Measurements from ENCODE around the gene MN1.

MN1 gene

DNA sequence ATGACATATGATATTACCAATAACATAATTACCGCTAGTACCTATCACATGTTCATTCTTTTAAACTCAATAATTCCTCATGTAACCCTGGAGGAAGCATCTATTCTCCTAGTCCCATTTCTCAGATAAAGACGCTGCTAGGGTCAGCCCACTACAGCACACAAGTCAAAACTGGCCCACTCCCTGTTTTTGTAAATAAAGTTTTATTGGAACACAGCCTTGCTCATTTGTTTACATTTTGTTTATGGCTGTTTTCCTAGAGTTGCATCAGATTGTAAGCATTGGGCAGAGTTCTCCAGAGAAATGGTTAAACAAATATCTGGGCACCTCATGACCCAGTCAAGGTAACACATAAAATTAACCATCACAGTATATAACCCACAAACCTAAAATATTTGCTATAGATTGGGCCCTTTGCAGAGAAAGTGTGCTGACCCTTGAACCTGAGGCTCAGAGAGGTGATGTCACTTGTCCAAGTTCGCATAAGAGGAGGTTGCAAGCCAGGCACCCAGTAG lies 36.8 kb downstream of the MN1 start:
- H3K9ac ChIP-seq (ENCODE audit: low read length), result no peak overlapping the region
- H3K27ac ChIP-seq (ENCODE audit: low read length), result no peak overlapping the region
- no peaks in the 10 kb centered on the region for H3K9me3 ChIP-seq (ENCODE audit: control insufficient read depth, low read depth, low read length)
- H3K4me3 ChIP-seq (ENCODE audit: low read length), result no peak overlapping the region
- H3K27me3 ChIP-seq (ENCODE audit: control insufficient read depth, insufficient read depth, low read length), result no peaks in the 10 kb centered on the region
- no peaks in the 10 kb centered on the region for H3K36me3 ChIP-seq (ENCODE audit: control insufficient read depth, low read depth, low read length)
- H3K4me1 ChIP-seq (ENCODE audit: control insufficient read depth, low read depth, low read length), result no peaks in the 10 kb centered on the region

DNA sequence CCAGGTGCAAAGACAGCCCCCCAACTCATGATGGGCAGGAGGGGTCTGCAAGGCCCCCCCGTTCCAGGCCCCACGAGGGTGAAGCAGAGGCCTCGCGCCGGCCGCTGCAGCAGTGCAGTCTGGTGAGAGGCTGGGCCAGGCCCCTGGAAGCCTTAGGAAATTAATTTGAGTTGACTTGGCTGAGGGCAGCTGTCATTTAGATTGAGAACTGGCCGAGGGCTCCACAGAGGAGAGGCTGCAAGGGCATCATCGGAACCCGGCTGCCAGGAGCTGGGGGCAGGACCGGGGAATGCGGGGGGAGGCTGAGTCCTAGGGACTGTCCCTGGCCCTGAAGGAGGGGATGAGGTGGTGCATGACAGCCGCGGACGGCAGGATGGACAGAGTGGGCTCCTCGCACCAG lies 39.9 kb downstream of the MN1 start:
- Histone ChIP-seq H3K4me3 (ENCODE audit: low read length) (no peak overlapping the region), H3K9ac (ENCODE audit: low read length) (no peak overlapping the region), H3K27me3 (ENCODE audit: control insufficient read depth, insufficient read depth, low read length) (no peaks in the 10 kb centered on the region), H3K36me3 (ENCODE audit: control insufficient read depth, low read depth, low read length) (no peaks in the 10 kb centered on the region), H3K27ac (ENCODE audit: low read length) (no peak overlapping the region), H3K4me1 (ENCODE audit: control insufficient read depth, low read depth, low read length) (no peaks in the 10 kb centered on the region), H3K9me3 (ENCODE audit: control insufficient read depth, low read depth, low read length) (no peaks in the 10 kb centered on the region)

DNA sequence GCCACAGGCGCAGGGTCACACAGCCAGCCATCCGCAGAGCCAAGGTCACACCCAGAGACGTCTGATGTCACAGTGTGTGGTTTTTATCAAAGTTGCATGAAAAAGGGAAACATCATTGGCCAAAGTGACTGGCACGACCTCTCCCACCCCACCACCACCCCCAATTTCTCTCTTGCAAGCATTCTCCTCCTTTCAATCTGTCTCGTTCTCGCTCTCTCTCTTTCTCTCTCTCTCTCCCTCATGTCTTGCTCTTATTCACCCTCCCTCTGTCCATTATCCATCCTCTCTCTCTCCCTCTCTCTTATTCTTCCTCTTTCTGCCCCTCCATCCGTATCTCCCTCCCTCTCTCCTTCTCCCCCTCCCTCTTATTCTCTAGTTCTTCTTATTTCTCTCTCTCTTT lies 40.6 kb downstream of the MN1 start:
- no peak overlapping the region for H3K27ac ChIP-seq (ENCODE audit: low read length)
- H3K4me3 ChIP-seq (ENCODE audit: low read length), result no peak overlapping the region
- H3K9ac ChIP-seq (ENCODE audit: low read length), result no peak overlapping the region
- H3K4me1 ChIP-seq (ENCODE audit: control insufficient read depth, low read depth, low read length), result no peaks in the 10 kb centered on the region
- H3K27me3 ChIP-seq (ENCODE audit: control insufficient read depth, insufficient read depth, low read length), result no peaks in the 10 kb centered on the region
- no peaks in the 10 kb centered on the region for H3K9me3 ChIP-seq (ENCODE audit: control insufficient read depth, low read depth, low read length)
- H3K36me3 ChIP-seq (ENCODE audit: control insufficient read depth, low read depth, low read length), result no peaks in the 10 kb centered on the region

DNA sequence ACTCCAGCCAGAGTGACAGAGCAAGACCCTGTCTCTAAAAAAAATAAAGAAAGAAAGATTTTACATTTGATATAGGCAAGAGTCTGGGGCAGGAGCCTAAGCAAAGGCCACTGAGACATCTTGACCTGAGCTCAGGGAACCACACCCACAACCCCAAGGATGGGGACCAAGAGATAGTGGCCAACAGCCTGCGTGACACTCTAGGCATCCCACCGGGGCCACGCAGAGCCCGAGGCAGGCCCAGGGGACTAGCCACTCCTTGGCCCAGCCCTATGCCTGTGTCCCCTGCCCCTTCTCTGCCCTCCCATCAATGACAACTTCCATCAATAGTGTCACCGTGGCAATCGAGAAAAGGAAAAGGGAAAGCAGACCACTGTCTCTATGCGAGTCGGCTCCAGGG lies 41.1 kb downstream of the MN1 start:
- H3K27ac ChIP-seq (ENCODE audit: low read length), result no peak overlapping the region
- H3K27me3 ChIP-seq (ENCODE audit: control insufficient read depth, insufficient read depth, low read length), result no peaks in the 10 kb centered on the region
- no peaks in the 10 kb centered on the region for H3K36me3 ChIP-seq (ENCODE audit: control insufficient read depth, low read depth, low read length)
- no peak overlapping the region for H3K4me3 ChIP-seq (ENCODE audit: low read length)
- H3K9ac ChIP-seq (ENCODE audit: low read length), result no peak overlapping the region
- H3K9me3 ChIP-seq (ENCODE audit: control insufficient read depth, low read depth, low read length), result no peaks in the 10 kb centered on the region
- no peaks in the 10 kb centered on the region for H3K4me1 ChIP-seq (ENCODE audit: control insufficient read depth, low read depth, low read length)

DNA sequence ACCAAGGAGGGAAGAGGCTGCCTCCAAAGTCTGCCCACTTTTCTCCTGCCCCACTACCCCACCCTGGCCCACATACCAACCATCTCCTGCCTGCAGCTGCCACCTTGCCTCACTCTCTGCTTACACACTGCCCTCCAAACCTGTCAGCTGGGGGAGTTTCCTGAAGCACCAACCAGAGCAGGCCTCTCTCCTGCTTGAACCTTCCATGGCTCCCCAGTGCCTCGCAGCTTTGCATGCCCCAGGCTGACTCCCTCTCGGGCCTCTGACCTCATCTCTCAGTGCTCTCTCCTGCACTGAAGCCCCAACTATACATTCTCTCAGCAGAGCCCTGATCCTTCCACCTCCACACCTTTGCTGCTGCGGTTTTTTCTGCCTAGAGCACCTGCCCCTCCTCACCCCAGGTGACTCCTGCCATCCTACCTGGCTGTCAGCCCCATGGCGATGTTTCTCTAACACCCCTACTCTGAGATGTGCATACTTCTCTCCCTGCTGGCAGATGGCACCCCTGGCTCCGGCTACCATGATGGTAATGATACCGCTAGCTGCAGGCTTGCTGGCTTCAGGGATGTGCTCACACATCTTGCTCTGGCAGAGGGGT lies 43.5 kb downstream of the MN1 start:
- no peaks in the 10 kb centered on the region for H3K4me1 ChIP-seq (ENCODE audit: control insufficient read depth, low read depth, low read length)
- H3K36me3 ChIP-seq (ENCODE audit: control insufficient read depth, low read depth, low read length), result no peaks in the 10 kb centered on the region
- H3K4me3 ChIP-seq (ENCODE audit: low read length), result no peak overlapping the region
- no peaks in the 10 kb centered on the region for H3K27me3 ChIP-seq (ENCODE audit: control insufficient read depth, insufficient read depth, low read length)
- H3K9me3 ChIP-seq (ENCODE audit: control insufficient read depth, low read depth, low read length), result no peaks in the 10 kb centered on the region
- H3K27ac ChIP-seq (ENCODE audit: low read length), result no peak overlapping the region
- no peak overlapping the region for H3K9ac ChIP-seq (ENCODE audit: low read length)

DNA sequence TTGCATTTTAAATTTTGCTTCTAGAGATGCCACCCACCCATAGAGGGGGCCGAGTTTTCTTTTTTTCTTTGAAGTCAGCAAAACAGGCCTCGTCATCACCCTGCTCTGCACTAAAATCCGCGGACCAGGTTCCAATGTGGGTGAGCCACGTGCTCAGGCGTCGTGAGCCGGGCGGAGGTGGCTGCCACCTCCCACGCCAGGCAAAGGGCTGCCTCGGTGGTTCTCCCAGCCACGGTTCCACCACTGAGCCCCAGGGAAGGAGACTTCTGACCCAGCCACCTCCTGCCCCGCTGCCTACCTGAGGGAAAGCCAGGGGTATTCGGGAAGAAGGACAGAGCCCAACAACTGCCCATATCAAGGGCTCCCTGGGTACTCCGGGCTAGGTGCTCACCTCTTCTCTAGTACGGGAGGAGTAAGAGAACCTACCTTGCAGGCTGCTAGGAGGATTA lies 45.3 kb downstream of the MN1 start:
- H3K27ac ChIP-seq (ENCODE audit: low read length), result no peak overlapping the region
- no peaks in the 10 kb centered on the region for H3K27me3 ChIP-seq (ENCODE audit: control insufficient read depth, insufficient read depth, low read length)
- no peak overlapping the region for H3K9ac ChIP-seq (ENCODE audit: low read length)
- no peak overlapping the region for H3K4me3 ChIP-seq (ENCODE audit: low read length)
- H3K9me3 ChIP-seq (ENCODE audit: control insufficient read depth, low read depth, low read length), result no peaks in the 10 kb centered on the region
- peaks cover 1% of the 10 kb centered on the region for H3K4me1 ChIP-seq (ENCODE audit: control insufficient read depth, low read depth, low read length)
- no peaks in the 10 kb centered on the region for H3K36me3 ChIP-seq (ENCODE audit: control insufficient read depth, low read depth, low read length)

DNA sequence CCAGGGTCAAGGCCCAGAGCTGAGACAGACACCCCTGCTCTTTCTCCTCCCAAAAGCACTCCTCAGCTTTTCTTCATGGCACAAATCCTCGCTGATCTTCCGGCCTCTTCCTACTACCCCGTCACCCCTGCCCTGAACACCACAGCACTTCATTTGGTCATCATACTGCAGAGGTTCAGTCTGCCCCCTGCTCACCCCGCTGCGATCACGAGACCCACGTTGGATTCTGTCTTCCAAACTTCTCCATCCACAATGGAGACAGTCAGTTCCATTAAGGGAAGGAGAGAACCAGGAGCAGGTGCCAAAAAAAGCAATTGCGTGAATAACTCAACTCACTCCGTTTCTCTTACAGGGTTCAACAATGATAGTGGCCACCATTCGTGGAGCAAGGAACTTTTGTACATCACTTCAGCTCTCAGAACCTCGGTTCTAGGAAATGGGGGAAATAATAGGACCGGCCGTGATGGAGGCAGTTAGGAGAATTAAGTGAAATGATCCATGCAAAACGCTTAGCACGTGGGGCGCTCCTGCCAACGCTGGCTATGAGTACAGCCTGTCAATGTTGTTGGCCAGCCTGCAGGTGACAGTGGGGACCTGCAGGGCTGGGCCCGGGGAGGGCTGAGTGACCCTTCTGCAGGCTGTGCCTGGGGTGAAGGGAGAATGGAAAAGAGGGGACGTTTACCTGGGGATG lies 45.9 kb downstream of the MN1 start:
- no peaks in the 10 kb centered on the region for H3K36me3 ChIP-seq (ENCODE audit: control insufficient read depth, low read depth, low read length)
- H3K9me3 ChIP-seq (ENCODE audit: control insufficient read depth, low read depth, low read length), result no peaks in the 10 kb centered on the region
- H3K4me3 ChIP-seq (ENCODE audit: low read length), result no peak overlapping the region
- H3K9ac ChIP-seq (ENCODE audit: low read length), result no peak overlapping the region
- peaks cover 7% of the 10 kb centered on the region for H3K4me1 ChIP-seq (ENCODE audit: control insufficient read depth, low read depth, low read length)
- no peaks in the 10 kb centered on the region for H3K27me3 ChIP-seq (ENCODE audit: control insufficient read depth, insufficient read depth, low read length)
- no peak overlapping the region for H3K27ac ChIP-seq (ENCODE audit: low read length)

DNA sequence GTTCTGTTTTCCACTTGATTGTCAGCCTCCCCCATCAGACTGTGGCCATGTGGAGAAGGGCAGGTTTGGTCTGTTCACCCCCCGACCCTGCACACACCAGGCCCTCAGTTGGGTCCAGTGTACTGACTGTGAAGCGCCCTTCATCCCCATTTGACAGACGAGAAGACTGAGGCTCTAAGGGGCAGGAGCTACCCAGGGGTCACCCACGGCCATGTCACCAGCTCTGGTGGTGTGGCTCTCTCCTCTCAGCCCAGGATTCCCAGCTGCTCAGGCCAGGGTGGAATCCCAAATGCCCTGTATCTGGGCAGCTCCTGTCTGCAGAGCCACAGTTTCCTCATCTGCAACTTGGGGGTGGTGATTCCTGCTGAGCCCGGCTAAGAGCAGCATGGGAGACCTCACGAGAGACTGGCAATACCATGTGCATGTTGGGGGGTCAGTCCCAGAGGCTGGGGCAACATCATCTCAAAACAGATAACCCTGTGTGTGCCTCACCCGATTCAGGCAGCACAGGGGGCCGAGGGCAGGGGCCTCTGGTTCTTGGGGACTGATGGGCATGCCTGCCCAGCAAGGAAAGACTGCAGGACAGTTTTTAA lies 46.6 kb downstream of the MN1 start:
- no peak overlapping the region for H3K27ac ChIP-seq (ENCODE audit: low read length)
- no peaks in the 10 kb centered on the region for H3K27me3 ChIP-seq (ENCODE audit: control insufficient read depth, insufficient read depth, low read length)
- no peaks in the 10 kb centered on the region for H3K9me3 ChIP-seq (ENCODE audit: control insufficient read depth, low read depth, low read length)
- peaks cover 14% of the 10 kb centered on the region for H3K4me1 ChIP-seq (ENCODE audit: control insufficient read depth, low read depth, low read length)
- no peak overlapping the region for H3K4me3 ChIP-seq (ENCODE audit: low read length)
- H3K9ac ChIP-seq (ENCODE audit: low read length), result no peak overlapping the region
- no peaks in the 10 kb centered on the region for H3K36me3 ChIP-seq (ENCODE audit: control insufficient read depth, low read depth, low read length)

DNA sequence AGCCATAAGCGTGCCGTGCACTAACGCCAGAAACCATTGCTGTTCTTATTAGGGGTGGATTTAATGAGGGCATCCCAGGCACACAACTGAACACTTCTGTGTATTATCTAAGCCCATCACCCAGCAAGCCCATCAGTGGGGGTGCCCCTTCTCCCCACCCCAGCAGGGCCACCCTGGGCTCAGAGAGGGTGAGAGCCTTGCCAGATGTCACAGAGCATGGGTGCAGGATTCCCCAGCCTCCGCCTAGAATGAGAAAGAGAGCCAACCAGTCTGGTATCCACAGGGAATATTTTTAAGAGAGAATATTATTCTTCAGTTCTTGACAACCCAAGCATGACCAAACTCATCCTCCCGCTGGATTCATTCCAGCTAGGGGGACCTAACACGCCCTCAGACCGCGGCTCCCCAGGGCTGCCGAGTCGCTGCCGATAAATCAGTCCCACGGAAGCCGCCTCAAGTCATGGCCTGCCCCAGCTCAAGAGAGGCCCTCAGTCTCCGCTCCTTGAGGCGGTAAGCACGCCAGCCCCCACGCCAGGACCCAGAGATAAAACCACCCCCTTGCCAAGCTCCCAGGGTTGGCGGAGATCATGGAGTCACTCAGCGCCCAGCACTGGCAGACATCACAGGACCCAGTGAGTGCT lies 47.2 kb downstream of the MN1 start:
- Histone ChIP-seq H3K27me3 (ENCODE audit: control insufficient read depth, insufficient read depth, low read length) (peaks cover 2% of the 10 kb centered on the region), H3K27ac (ENCODE audit: low read length) (no peak overlapping the region), H3K9ac (ENCODE audit: low read length) (no peak overlapping the region), H3K4me1 (ENCODE audit: control insufficient read depth, low read depth, low read length) (peaks cover 20% of the 10 kb centered on the region), H3K36me3 (ENCODE audit: control insufficient read depth, low read depth, low read length) (no peaks in the 10 kb centered on the region), H3K4me3 (ENCODE audit: low read length) (no peak overlapping the region), H3K9me3 (ENCODE audit: control insufficient read depth, low read depth, low read length) (no peaks in the 10 kb centered on the region)

DNA sequence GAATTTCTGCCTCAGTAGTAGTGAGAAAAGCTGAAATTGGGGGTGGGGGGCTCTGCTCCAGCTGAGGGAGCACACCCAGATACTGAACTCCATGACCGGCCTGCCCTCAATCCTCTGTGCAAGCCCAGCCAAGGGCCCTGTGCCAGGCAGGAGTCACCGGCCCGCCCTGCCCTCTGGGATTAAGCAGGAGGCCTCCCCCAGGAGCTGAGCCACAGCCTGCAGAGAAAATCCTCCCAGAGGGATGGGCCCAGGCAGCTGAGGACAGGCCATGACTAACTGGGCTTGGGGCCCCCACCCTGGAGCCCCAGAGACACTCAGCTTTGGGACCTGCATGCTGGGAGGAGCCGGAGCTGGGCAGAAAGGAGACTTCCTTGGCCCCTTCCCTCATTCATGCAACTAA lies 48.8 kb downstream of the MN1 start:
- Histone ChIP-seq H3K27me3 (ENCODE audit: control insufficient read depth, insufficient read depth, low read length) (peaks cover 4% of the 10 kb centered on the region), H3K9ac (ENCODE audit: low read length) (no peak overlapping the region), H3K27ac (ENCODE audit: low read length) (no peak overlapping the region), H3K4me1 (ENCODE audit: control insufficient read depth, low read depth, low read length) (peaks cover 33% of the 10 kb centered on the region), H3K9me3 (ENCODE audit: control insufficient read depth, low read depth, low read length) (no peaks in the 10 kb centered on the region), H3K4me3 (ENCODE audit: low read length) (no peak overlapping the region), H3K36me3 (ENCODE audit: control insufficient read depth, low read depth, low read length) (no peaks in the 10 kb centered on the region)

DNA sequence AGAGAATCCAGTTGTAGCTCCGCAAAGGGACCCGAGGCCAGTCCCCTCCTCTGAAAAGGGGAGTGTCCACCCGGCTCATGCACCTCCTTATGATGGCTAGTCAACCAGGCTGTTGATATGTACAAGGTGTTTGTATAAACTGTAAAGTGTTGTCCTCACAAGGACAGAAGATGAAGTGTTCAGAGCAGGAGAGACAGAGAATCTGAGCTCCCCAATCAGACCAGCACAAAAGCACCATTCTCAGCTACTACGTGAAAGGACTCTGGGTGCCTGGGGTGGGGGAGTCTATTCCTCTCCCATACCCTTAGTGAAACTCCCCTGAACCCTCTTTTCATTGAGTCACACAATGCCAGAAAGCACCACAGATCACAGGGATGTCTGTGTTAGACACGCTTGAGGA lies 49.4 kb downstream of the MN1 start:
- no peak overlapping the region for H3K4me3 ChIP-seq (ENCODE audit: low read length)
- H3K27me3 ChIP-seq (ENCODE audit: control insufficient read depth, insufficient read depth, low read length), result peaks cover 4% of the 10 kb centered on the region
- H3K9me3 ChIP-seq (ENCODE audit: control insufficient read depth, low read depth, low read length), result no peaks in the 10 kb centered on the region
- no peaks in the 10 kb centered on the region for H3K36me3 ChIP-seq (ENCODE audit: control insufficient read depth, low read depth, low read length)
- H3K4me1 ChIP-seq (ENCODE audit: control insufficient read depth, low read depth, low read length), result peaks cover 33% of the 10 kb centered on the region
- no peak overlapping the region for H3K9ac ChIP-seq (ENCODE audit: low read length)
- H3K27ac ChIP-seq (ENCODE audit: low read length), result no peak overlapping the region
